Measurements from ENCODE around the gene FNDC10. TPM values are rescaled to one million over a fixed set of nuclear protein-coding genes. Genes with fewer than 3 reads are reported as not detected.
A peak's percentile ranks its signal among the peaks of the same experiment; 100 is the strongest.
"Not testable (repeated sequence)": the region's sequence is repeated elsewhere in the genome, so short reads cannot be mapped to it uniquely, and the experiment has no call there.

FNDC10 gene
- polyA plus RNA-seq, 1 experiment: 4.4 TPM

DNA sequence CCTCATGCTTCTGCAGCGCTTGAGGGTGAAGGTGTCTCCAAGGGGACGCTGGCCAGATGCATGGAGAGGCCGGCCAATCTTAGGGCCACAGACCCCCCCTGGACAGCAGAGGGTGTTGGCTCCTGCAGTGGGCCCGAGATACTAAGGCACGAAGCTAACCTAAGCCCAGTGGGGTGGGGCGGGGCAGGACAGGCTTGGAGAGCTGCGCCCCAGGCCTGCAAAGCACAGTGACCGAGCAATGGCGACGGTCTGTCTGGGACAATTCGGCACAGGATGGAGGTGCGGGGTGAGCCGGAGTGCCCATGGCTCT is 1.3 kb downstream of the FNDC10 start:
- TF ChIP-seq, protein P1, sequence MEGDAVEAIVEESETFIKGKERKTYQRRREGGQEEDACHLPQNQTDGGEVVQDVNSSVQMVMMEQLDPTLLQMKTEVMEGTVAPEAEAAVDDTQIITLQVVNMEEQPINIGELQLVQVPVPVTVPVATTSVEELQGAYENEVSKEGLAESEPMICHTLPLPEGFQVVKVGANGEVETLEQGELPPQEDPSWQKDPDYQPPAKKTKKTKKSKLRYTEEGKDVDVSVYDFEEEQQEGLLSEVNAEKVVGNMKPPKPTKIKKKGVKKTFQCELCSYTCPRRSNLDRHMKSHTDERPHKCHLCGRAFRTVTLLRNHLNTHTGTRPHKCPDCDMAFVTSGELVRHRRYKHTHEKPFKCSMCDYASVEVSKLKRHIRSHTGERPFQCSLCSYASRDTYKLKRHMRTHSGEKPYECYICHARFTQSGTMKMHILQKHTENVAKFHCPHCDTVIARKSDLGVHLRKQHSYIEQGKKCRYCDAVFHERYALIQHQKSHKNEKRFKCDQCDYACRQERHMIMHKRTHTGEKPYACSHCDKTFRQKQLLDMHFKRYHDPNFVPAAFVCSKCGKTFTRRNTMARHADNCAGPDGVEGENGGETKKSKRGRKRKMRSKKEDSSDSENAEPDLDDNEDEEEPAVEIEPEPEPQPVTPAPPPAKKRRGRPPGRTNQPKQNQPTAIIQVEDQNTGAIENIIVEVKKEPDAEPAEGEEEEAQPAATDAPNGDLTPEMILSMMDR (IDR thresholded peaks at IDR 0.05; ENCODE audit: insufficient read depth, low read depth, low read length): no peak
- ChIA-PET POLR2A (no interaction called here), CTCF (no interaction called here)
- Histone ChIP-seq H3K27me3 (ENCODE audit: control insufficient read depth, insufficient read depth, low read length) (peaks cover 9% of the 10 kb centered on the region), H3K4me3 (ENCODE audit: low read depth, low read length) (no peak overlapping the region), H3K36me3 (ENCODE audit: control insufficient read depth, insufficient read depth, low read length) (no peaks in the 10 kb centered on the region)
- no peak for DNase-seq (ENCODE audit: low read depth)

DNA sequence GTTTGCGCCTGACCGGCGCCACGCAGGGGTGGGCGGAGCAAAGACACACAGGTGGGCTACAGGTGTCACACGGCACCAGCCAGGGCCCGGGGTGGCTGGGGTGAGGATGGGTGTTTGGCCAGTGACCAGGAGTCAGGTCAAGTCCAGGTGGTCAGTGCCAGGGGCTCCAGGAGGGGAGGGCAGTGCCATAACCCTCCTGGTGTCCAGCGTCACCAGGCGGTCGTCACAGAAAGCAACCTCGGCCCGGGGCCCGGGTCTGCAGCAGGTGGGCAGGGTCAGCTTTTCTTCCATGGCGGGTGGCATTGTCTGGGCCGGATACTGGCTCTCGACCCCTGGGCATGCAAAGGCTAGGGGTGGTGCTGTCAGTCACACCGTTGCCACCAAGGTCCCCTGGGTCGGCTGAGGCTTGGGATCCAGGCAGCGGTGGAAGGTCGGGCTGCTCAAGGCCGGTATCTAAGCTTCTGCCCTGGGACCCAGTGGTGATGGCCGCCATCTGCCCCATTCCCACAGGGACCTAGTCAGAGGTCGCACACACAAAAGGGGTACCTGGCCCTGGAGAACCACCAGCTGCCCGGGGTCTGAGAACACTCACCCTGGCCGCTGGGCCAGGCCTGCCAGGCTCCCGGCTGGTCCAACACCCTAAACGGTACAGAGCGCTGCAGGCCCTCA is 1.8 kb downstream of the FNDC10 start:
- peaks cover 9% of the 10 kb centered on the region for H3K27me3 ChIP-seq (ENCODE audit: control insufficient read depth, insufficient read depth, low read length)
- no peaks in the 10 kb centered on the region for H3K36me3 ChIP-seq (ENCODE audit: control insufficient read depth, insufficient read depth, low read length)
- H3K4me3 ChIP-seq (ENCODE audit: low read depth, low read length): no peak overlapping the region
- CTCF ChIA-PET: no interaction called here
- POLR2A ChIA-PET: no interaction called here
- TF ChIP-seq, protein P1 (IDR thresholded peaks at IDR 0.05; ENCODE audit: insufficient read depth, low read depth, low read length): no peak
- no peak for DNase-seq (ENCODE audit: low read depth)

DNA sequence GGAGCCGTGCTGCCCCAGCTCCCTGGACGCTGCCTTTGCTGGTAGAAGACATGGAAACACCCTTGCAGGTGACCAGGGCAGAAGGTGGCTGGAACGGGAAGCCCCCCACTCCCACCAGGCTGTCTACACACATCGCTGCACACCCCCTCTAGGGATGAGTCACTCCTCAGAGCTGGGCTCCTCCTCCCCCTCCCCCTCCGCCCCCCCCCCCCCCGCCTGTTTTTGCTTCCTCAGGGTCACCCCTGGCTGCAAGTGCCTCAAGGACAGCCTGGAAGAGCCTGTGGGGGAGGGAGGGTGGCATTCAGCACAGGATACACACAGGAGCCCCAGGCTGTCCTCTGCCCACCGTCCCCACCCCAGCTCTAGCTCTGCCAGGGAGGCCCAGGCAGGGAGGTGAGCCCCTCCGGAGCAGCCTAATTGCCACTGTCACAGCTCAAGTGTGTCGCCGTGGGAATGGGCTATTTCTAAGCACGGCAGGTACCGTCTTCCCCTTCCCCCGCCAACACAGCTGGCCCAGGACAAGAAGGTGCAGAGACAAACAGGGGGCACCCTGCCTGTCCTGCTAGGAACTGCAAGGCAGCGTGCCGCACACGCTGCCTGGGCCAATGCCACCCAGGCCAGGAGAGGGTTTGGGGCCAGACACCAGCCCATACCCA is 2.5 kb downstream of the FNDC10 start:
- Histone ChIP-seq H3K36me3 (ENCODE audit: control insufficient read depth, insufficient read depth, low read length) (no peaks in the 10 kb centered on the region), H3K27me3 (ENCODE audit: control insufficient read depth, insufficient read depth, low read length) (peaks cover 9% of the 10 kb centered on the region), H3K4me3 (ENCODE audit: low read depth, low read length) (no peak overlapping the region)
- CTCF ChIA-PET: interaction anchor here (1.0 to 1.3 kb wide), 2 partner anchors 14 to 22 kb away, joined by 3 read pairs; no protein-coding TSS in a partner anchor
- TF ChIP-seq, protein P1 (IDR thresholded peaks at IDR 0.05; ENCODE audit: insufficient read depth, low read depth, low read length): peak; percentile 48
- POLR2A ChIA-PET: no interaction called here
- DNase-seq (ENCODE audit: low read depth): no peak

DNA sequence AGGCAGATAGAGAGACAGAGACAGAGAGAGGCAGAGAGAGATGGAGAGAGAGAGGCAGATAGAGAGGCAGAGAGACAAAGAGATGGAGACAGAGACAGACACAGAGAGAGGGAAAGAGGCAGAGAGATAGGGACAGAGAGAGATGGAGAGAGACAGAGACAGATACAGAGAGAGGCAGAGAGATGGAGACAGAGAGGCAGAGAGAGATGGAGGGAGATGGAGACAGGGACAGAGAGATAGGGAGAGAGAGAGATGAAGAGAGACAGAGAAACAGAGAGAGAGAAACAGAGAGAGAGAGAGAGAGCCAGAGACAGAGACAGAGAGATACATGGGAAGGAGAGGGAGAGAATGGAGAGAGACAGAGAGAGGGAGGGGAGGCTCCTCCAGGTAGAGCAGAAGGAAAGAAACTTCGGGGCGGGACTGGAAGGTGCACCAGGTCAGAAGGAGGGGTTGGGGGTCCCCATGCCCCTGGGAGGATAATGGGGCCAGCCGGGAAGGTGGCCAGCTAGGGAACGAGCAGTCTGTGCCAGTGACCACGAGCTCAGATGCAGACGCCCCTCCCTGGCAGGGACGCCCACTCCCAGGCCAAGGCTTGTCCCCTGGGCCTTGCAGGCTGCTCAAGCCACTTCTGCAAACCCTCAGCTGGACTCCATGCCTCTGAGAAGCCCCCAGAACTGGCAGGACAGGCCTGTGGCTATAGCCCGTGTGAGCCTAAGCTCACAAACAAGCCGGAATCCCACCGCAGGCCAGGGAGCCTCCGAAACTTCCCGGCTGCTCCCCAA is 3.3 kb downstream of the FNDC10 start:
- ChIA-PET CTCF (interaction anchor here (1.0 to 1.3 kb wide), 2 partner anchors 13 to 21 kb away, joined by 3 read pairs; no protein-coding TSS in a partner anchor), POLR2A (no interaction called here)
- TF ChIP-seq, protein P1 (IDR thresholded peaks at IDR 0.05; ENCODE audit: insufficient read depth, low read depth, low read length): no peak
- Histone ChIP-seq H3K27me3 (ENCODE audit: control insufficient read depth, insufficient read depth, low read length) (peaks cover 9% of the 10 kb centered on the region), H3K4me3 (ENCODE audit: low read depth, low read length) (no peak overlapping the region), H3K36me3 (ENCODE audit: control insufficient read depth, insufficient read depth, low read length) (no peaks in the 10 kb centered on the region)
- no peak for DNase-seq (ENCODE audit: low read depth)

DNA sequence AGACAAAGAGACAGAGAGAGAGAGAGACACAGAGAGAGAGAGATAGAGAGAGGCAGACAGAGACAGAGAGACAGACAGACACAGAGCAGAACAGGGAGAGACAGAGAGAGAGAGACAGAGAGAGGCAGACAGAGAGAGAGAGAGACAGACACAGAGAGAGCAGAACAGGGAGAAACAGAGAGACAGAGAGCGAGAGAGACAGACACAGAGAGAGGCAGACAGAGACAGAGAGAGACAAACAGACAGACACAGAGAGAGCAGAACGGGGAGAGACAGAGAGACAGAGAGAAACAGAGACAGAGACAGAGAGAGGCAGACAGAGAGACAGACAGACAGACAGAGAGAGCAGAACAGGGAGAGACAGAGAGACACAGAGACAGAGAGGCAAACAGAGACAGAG is 4.6 kb downstream of the FNDC10 start:
- H3K27me3 ChIP-seq (ENCODE audit: control insufficient read depth, insufficient read depth, low read length); DNase-seq (ENCODE audit: low read depth); POLR2A ChIA-PET; H3K36me3 ChIP-seq (ENCODE audit: control insufficient read depth, insufficient read depth, low read length); CTCF ChIA-PET; H3K4me3 ChIP-seq (ENCODE audit: low read depth, low read length): not testable (repeated sequence)
